HT1080 (cell line): Measurements from ENCODE around the gene PLEKHN1. TPM values are rescaled to one million over a fixed set of nuclear protein-coding genes. Genes with fewer than 3 reads are reported as not detected.
A peak's percentile ranks its signal among the peaks of the same experiment; 100 is the strongest.
"Not testable (repeated sequence)": the region's sequence is repeated elsewhere in the genome, so short reads cannot be mapped to it uniquely, and the experiment has no call there.

Experiments
- DNase-seq: peaks from one replicate; pipeline ENCODE4 v3.0.0-alpha.2; 2015; ENCODE audit warnings: low read depth
- total RNA-seq: library from RNA; depleted of rRNA; stranded (reverse); fragments of >200 nt; shearing (Covaris generic); gene quantifications from 2 replicates; pipeline ENCODE4 v1.2.3, GENCODE V29; 2014

The PLEKHN1 gene
- total RNA-seq, 1 experiment from 2014 or later: 3.3 TPM

- DNase-seq: no peak
Observed at GRCh38 chr1:973459-974292, 7.4 kb downstream of the PLEKHN1 start.

- no peak for DNase-seq
Observed at GRCh38 chr1:974293-974640, 8.0 kb downstream of the PLEKHN1 start.

GRCh38 chr1:974687-975328 is 8.5 kb downstream of the PLEKHN1 start:
- DNase-seq: no peak

GRCh38 chr1:975365-975764 is 9.1 kb downstream of the PLEKHN1 start:
- DNase-seq: no peak

GRCh38 chr1:975896-976683 is 9.8 kb downstream of the PLEKHN1 start:
- DNase-seq: peak; percentile 83

- not testable (repeated sequence) for DNase-seq
Observed at GRCh38 chr1:976791-977190, 10.5 kb downstream of the PLEKHN1 start.

- no peak for DNase-seq
Observed at GRCh38 chr1:978069-978834, 12.0 kb downstream of the PLEKHN1 start.

GRCh38 chr1:978835-979743 is 12.8 kb downstream of the PLEKHN1 start:
- DNase-seq: no peak

GRCh38 chr1:979744-980072 is 13.4 kb downstream of the PLEKHN1 start:
- DNase-seq: no peak

- no peak for DNase-seq
Observed at GRCh38 chr1:980137-980571, 13.9 kb downstream of the PLEKHN1 start.

- DNase-seq: no peak
Observed at GRCh38 chr1:980602-981395, 14.5 kb downstream of the PLEKHN1 start.

GRCh38 chr1:981491-981954 is 15.2 kb downstream of the PLEKHN1 start:
- DNase-seq: no peak

- DNase-seq: no peak
Observed at GRCh38 chr1:981955-982558, 15.8 kb downstream of the PLEKHN1 start, which contains the start of gene PERM1. Gene PERM1 (minus strand): TSS chr1:982093. CDS start chr1:981029, 1,064 bp downstream.

- DNase-seq: no peak
Observed at GRCh38 chr1:982765-983436, 16.6 kb downstream of the PLEKHN1 start.

GRCh38 chr1:983798-984475 is 17.7 kb downstream of the PLEKHN1 start:
- no peak for DNase-seq

- DNase-seq: no peak
Observed at GRCh38 chr1:984476-984814, 18.2 kb downstream of the PLEKHN1 start.

- no peak for DNase-seq
Observed at GRCh38 chr1:985126-985525, 18.8 kb downstream of the PLEKHN1 start.

GRCh38 chr1:988061-988460 is 21.8 kb downstream of the PLEKHN1 start:
- not testable (repeated sequence) for DNase-seq
